GM19025 (cell line): ENCODE measurements around the gene ZBTB46.
"Not testable (repeated sequence)": the region's sequence is repeated elsewhere in the genome, so short reads cannot be mapped to it uniquely, and the experiment has no call there.

ENCODE experiments used
- ATAC-seq: cut with Tn5 transposase; IDR thresholded peaks from one replicate; pipeline ENCODE4 v1.9.1; 2021; ENCODE audit warnings: mild to moderate bottlenecking, low read depth, moderate library complexity; ENCODE audit not compliant: unreplicated experiment

ZBTB46 gene

DNA sequence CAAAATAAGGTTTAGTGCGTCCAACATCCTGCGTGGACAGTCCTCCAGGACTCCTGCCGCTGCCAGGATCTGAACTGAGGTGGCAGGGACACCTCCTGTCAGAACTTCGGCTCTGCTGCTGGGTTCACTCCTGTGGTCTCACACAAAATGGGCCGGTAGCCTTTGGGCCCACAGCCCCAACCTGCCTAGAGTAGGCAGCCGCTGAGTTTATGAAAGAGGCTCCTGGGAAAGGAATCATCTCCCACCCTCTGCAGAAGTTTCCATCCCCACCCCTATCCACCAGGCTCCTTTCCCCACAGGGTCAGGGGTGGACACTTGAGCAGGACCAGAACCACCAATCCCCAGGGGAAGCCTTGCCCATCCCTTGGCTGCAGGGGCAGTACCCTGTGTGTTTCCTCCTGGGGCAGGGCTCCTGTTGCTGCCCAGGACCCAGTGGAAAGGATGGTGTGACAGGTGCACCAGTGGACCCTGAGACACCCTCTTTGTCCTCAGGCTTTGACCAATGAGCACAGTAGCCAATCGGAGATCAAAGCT is 28.2 kb upstream of the ZBTB46 start:
- ATAC-seq = no peak

- ATAC-seq = no peak
Measured at GRCh38 chr20:63858393-63859165, 27.5 kb upstream of the ZBTB46 start.

DNA sequence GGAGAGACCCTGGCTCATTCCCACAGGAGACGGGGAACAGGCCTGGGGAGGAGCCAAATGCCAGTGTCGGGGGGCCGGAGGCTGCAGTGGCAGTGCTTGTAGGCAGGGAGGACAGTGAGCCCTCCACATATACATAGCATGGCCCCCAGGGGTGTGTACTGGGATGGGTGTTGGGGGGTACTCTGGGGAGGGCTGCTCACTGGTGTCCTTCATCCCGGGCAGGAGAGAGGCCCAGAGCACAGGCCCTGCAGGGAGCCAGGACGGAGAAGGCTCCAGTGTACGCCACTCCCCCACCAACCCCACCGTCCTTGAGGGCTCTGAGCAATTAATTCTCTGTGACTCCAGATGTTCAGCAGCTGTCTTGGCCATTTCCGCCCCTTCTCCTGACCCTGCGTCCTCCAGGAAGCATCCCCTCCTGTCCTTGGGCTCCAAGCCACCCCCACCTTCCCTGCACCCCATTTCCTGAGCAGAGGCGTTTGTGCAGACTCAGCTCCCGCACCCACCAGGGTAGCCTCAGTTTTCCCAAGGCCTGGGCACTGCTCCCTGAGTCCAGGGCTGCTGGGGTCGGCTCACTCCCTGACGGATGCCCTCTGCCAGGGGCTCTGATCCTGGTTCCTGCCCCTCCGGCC is 26.8 kb upstream of the ZBTB46 start:
- ATAC-seq = no peak

- ATAC-seq = no peak
Measured at GRCh38 chr20:63856098-63856511, 25.0 kb upstream of the ZBTB46 start.

DNA sequence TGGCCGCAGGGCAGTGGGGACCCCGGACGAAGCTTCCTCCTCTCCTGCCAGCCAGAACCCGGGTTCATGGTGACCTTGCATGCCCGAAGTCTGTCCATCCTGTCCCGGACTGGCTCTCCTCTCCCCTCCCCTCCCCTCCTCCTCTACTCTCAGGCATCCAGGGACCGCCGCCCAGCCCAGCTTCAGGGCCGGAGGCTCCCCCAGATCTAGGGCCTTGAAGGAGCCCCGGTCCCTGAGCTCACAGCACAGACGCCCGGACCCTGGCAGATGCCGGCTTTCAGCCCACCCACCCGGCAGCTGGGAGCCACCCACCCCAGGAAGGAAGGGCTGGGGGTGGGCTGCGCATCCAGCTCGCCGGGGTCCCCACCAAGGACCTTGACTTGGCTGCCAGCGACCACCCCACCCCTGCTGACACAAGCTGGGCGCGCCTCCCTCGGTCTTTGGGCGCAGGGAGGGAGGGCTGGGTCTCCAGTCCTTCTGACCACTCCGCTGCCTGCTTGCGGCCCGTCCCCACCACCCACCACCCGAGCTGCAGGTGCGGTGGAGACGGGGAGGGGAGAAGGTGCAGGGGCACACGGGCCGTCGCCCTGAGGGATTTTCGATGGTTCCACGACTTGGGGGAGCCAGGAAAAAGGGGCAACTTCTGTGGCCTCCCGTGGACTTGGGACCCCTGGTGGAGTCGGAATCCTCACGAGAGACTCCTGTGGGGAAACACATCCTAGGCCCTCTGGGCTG is 24.5 kb upstream of the ZBTB46 start:
- ATAC-seq = no peak

GRCh38 chr20:63854766-63855362 is 23.8 kb upstream of the ZBTB46 start:
- no peak for ATAC-seq

GRCh38 chr20:63854069-63854765 is 23.2 kb upstream of the ZBTB46 start:
- no peak for ATAC-seq

DNA sequence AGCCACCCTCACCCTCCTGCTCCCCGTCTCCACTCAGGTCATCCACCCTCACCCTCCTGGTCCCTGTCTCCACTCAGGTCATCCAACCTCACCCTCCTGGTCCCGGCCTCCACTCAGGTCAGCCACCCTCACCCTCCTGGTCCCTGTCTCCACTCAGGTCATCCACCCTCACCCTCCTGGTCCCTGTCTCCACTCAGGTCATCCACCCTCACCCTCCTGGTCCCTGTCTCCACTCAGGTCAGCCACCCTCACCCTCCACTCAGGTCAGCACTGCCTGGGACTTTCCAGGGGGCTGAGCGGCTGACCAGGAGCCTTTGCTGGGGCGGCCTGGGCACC is 22.6 kb upstream of the ZBTB46 start:
- not testable (repeated sequence) for ATAC-seq

DNA sequence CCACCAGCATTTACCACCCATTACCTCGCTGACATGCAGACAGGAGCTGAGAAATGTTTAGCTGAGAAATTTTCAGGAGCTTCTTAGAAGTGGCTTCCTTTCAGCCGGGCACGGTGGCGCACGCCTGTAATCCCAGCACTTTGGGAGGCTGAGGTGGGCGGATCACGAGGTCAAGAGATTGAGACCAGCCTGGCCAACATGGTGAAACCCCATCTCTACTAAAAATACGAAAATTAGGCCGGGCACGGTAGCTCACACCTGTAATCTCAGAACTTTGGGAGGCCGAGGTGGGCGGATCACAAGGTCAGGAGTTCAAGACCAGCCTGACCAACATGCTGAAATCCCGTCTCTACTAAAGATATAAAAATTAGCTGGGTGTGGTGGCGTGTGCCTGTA is 20.5 kb upstream of the ZBTB46 start:
- ATAC-seq = not testable (repeated sequence)

- peak; percentile 61 for ATAC-seq
Measured at GRCh38 chr20:63850689-63851547, 19.9 kb upstream of the ZBTB46 start.

GRCh38 chr20:63848003-63848911 is 17.2 kb upstream of the ZBTB46 start:
- ATAC-seq = no peak

GRCh38 chr20:63847237-63848002 is 16.4 kb upstream of the ZBTB46 start:
- ATAC-seq = no peak

GRCh38 chr20:63846888-63847236 is 15.8 kb upstream of the ZBTB46 start:
- no peak for ATAC-seq

- no peak for ATAC-seq
Measured at GRCh38 chr20:63846128-63846771, 15.2 kb upstream of the ZBTB46 start.

DNA sequence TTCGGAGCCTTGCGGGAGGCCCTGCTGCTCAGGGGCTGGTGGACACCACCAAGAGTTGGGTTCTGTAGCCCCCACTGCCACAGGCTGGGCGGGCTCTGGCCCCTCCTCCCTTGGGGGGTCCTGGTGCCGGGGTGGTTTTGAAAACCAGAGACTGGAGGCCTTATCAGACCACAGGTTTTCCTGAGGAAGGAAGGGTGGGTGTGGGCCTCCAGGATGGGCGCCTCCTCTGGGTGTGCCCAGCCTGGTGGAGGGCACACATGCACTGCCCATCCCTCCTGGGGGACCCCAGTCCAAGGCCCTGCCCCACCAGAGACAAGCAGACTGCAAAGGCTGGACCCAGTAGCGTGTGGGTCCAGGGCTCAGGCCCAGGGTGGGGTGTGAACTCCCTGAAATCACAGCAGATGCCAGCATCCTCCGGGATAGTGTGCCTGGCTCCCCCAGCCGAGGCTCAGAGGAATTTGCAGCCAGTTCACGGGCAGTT is 13.5 kb upstream of the ZBTB46 start:
- ATAC-seq = no peak

DNA sequence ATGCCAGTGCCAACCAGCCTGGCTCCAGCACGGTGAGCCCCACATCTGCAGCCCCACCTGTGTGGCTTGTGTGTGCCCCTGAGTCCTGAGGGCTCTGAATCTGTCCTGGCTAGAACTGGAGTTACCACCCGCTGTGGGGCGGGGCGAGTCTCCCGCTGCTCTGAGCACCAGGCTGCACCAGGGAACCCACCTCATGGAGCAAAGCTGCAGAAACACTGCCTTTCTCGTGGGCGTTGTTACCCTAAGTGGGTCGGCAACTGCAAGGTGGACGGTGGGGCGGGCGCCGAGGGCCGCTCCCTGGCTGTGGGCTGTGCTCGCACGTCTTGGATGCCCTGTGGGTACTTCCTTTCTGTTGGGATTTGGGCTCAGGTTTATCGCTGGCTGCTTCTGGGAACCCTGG is 12.7 kb upstream of the ZBTB46 start:
- no peak for ATAC-seq

DNA sequence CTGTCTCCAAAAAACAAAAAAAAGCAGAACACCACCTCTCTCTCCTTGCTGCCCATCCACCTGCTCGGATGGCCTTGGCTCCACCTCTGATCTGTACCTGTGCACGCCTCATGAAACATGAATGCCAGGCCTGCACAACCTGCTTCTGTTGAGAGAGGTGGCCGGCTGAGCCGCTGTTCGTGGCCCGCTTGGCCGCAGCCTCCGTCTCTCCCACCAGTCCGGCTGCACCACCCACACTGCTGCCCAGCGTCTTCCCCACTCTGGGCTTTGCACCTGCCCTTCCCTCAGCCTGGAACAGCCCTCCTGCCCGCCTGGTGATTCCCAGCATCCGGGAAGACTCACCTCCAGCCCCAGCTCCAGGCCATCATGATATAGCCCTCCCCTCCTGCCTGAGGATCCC is 12.2 kb upstream of the ZBTB46 start:
- no peak for ATAC-seq
